ENCODE results near the gene SCD. TPM values are rescaled to one million over a fixed set of nuclear protein-coding genes. Genes with fewer than 3 reads are reported as not detected.

The SCD gene
- polyA plus RNA-seq, 2 donors: 57.6 to 73.1 TPM

DNA sequence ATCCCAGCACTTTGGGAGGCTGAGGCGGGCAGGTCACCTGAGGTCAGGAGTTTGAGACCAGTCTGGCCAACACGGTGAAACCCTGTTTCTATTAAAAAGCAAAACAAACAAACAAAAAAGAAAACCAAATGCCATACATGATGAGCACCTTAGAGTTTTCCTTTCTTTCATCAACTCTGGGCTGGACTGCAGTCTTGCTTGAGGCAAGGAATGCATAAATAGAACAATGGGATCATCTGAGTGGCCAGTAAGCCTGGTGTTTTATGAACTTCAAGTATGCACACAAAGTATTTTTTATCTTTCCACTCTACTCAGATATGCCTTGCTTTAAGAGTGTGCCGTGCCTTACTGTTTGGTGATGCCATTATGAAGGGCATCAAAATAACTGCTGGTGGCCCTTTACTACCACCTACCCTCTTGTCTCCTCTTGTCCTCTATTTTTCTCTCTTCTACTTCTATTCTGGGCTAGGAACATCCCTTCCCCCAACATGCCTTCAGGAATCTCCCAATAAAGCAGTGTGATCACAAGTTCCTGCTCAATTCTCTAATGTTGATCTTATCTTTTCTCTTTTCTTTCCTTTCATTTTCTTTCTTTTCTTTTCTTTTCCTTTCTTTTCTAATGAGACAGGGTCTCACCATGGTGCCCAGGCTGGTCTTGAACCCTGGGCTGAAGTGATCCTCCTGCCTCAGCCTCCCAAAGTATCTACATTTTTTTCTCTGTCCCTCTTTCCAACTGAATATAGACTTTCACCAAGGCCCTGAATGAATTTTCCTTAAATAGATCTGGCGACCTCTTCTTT is 10.2 kb downstream of the SCD start:
- H3K4me1 ChIP-seq (ENCODE audit: control insufficient read depth in 2 of 2, insufficient read depth in 2 of 2, low read length in 1 of 2): peaks cover 0 to 2% of the 10 kb centered on the region in 2 donors
- peaks cover 9 to 15% of the 10 kb centered on the region in 2 donors for H3K36me3 ChIP-seq (ENCODE audit: control insufficient read depth in 2 of 2, insufficient read depth in 2 of 2, low read length in 1 of 2)
- no peak overlapping the region for H3K4me3 ChIP-seq (ENCODE audit: low read depth in 1 of 2, low read length in 2 of 2)
- 89 to 91% methylated on average over 4 of the region's 4 CpGs for WGBS, 2 donors
- H3K27me3 ChIP-seq (ENCODE audit: control insufficient read depth in 1 of 2, insufficient read depth in 2 of 2, low read length in 2 of 2): no peaks in the 10 kb centered on the region
- no peak overlapping the region for H3K27ac ChIP-seq (ENCODE audit: low read depth in 2 of 2, low read length in 1 of 2)
- H3K9me3 ChIP-seq (ENCODE audit: control insufficient read depth in 2 of 2, insufficient read depth in 1 of 2, low read depth in 1 of 2, low read length in 1 of 2): no peaks in the 10 kb centered on the region

DNA sequence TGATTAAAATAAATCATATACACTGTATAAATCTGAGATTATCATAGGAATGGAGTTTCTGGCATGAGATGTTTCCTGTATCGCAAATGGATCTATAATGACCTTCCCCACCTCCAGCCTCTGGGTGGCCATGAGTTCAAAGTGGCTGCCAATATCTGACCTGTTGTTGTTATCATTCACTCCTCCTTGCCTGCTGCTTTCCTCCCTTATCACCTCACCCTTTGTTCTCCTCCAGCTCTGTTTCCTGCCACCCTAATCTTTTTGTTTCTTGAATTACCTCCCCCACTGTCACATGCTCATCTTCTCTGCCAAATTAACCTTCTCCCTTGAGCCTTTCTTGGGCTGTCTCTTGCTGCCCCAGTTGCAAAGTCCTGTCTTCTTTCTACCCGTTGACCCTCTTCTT is 12.0 kb downstream of the SCD start:
- Histone ChIP-seq H3K36me3 (ENCODE audit: control insufficient read depth in 2 of 2, insufficient read depth in 2 of 2, low read length in 1 of 2) (peaks cover 9 to 15% of the 10 kb centered on the region in 2 donors), H3K27ac (ENCODE audit: low read depth in 2 of 2, low read length in 1 of 2) (no peak overlapping the region), H3K4me3 (ENCODE audit: low read depth in 1 of 2, low read length in 2 of 2) (no peak overlapping the region), H3K9me3 (ENCODE audit: control insufficient read depth in 2 of 2, insufficient read depth in 1 of 2, low read depth in 1 of 2, low read length in 1 of 2) (no peaks in the 10 kb centered on the region), H3K27me3 (ENCODE audit: control insufficient read depth in 1 of 2, insufficient read depth in 2 of 2, low read length in 2 of 2) (no peaks in the 10 kb centered on the region), H3K4me1 (ENCODE audit: control insufficient read depth in 2 of 2, insufficient read depth in 2 of 2, low read length in 1 of 2) (peaks cover 0 to 2% of the 10 kb centered on the region in 2 donors)
- 56 to 68% methylated on average over 2 of the region's 2 CpGs for WGBS, 2 donors

GRCh38 chr10:100359529-100360150 is 12.6 kb downstream of the SCD start:
- Histone ChIP-seq H3K9me3 (ENCODE audit: control insufficient read depth in 2 of 2, insufficient read depth in 1 of 2, low read depth in 1 of 2, low read length in 1 of 2) (no peaks in the 10 kb centered on the region), H3K4me3 (ENCODE audit: low read depth in 1 of 2, low read length in 2 of 2) (no peak overlapping the region), H3K36me3 (ENCODE audit: control insufficient read depth in 2 of 2, insufficient read depth in 2 of 2, low read length in 1 of 2) (peaks cover 5 to 15% of the 10 kb centered on the region in 2 donors), H3K27ac (ENCODE audit: low read depth in 2 of 2, low read length in 1 of 2) (no peak overlapping the region), H3K4me1 (ENCODE audit: control insufficient read depth in 2 of 2, insufficient read depth in 2 of 2, low read length in 1 of 2) (peaks cover 0 to 2% of the 10 kb centered on the region in 2 donors), H3K27me3 (ENCODE audit: control insufficient read depth in 1 of 2, insufficient read depth in 2 of 2, low read length in 2 of 2) (no peaks in the 10 kb centered on the region)
- 21 to 24% methylated on average over 3 of the region's 3 CpGs for WGBS, 2 donors

GRCh38 chr10:100360234-100360633 is 13.2 kb downstream of the SCD start:
- Histone ChIP-seq H3K27ac (ENCODE audit: low read depth in 2 of 2, low read length in 1 of 2) (no peak overlapping the region), H3K36me3 (ENCODE audit: control insufficient read depth in 2 of 2, insufficient read depth in 2 of 2, low read length in 1 of 2) (peaks cover 2 to 12% of the 10 kb centered on the region in 2 donors), H3K9me3 (ENCODE audit: control insufficient read depth in 2 of 2, insufficient read depth in 1 of 2, low read depth in 1 of 2, low read length in 1 of 2) (no peaks in the 10 kb centered on the region), H3K4me3 (ENCODE audit: low read depth in 1 of 2, low read length in 2 of 2) (no peak overlapping the region), H3K4me1 (ENCODE audit: control insufficient read depth in 2 of 2, insufficient read depth in 2 of 2, low read length in 1 of 2) (peaks cover 2 to 3% of the 10 kb centered on the region in 2 donors), H3K27me3 (ENCODE audit: control insufficient read depth in 1 of 2, insufficient read depth in 2 of 2, low read length in 2 of 2) (no peaks in the 10 kb centered on the region)
- 63 to 68% methylated on average over 6 of the region's 6 CpGs for WGBS, 2 donors

GRCh38 chr10:100362570-100363496 is 15.8 kb downstream of the SCD start:
- WGBS, 2 donors: 70 to 82% methylated on average over 6 of the region's 6 CpGs
- peaks cover 2 to 3% of the 10 kb centered on the region in 2 donors for H3K4me1 ChIP-seq (ENCODE audit: control insufficient read depth in 2 of 2, insufficient read depth in 2 of 2, low read length in 1 of 2)
- H3K27ac ChIP-seq (ENCODE audit: low read depth in 2 of 2, low read length in 1 of 2): peak overlapping the region in 1 of 2 donors; percentile 24
- no peaks in the 10 kb centered on the region for H3K27me3 ChIP-seq (ENCODE audit: control insufficient read depth in 1 of 2, insufficient read depth in 2 of 2, low read length in 2 of 2)
- no peak overlapping the region for H3K4me3 ChIP-seq (ENCODE audit: low read depth in 1 of 2, low read length in 2 of 2)
- H3K36me3 ChIP-seq (ENCODE audit: control insufficient read depth in 2 of 2, insufficient read depth in 2 of 2, low read length in 1 of 2): peaks cover 0 to 9% of the 10 kb centered on the region in 2 donors
- no peaks in the 10 kb centered on the region for H3K9me3 ChIP-seq (ENCODE audit: control insufficient read depth in 2 of 2, insufficient read depth in 1 of 2, low read depth in 1 of 2, low read length in 1 of 2)

- Histone ChIP-seq H3K36me3 (ENCODE audit: control insufficient read depth in 2 of 2, insufficient read depth in 2 of 2, low read length in 1 of 2) (peaks cover 0 to 9% of the 10 kb centered on the region in 2 donors), H3K27ac (ENCODE audit: low read depth in 2 of 2, low read length in 1 of 2) (peak overlapping the region in 1 of 2 donors; percentile 28), H3K27me3 (ENCODE audit: control insufficient read depth in 1 of 2, insufficient read depth in 2 of 2, low read length in 2 of 2) (no peaks in the 10 kb centered on the region), H3K4me1 (ENCODE audit: control insufficient read depth in 2 of 2, insufficient read depth in 2 of 2, low read length in 1 of 2) (peaks cover 2 to 3% of the 10 kb centered on the region in 2 donors), H3K4me3 (ENCODE audit: low read depth in 1 of 2, low read length in 2 of 2) (no peak overlapping the region), H3K9me3 (ENCODE audit: control insufficient read depth in 2 of 2, insufficient read depth in 1 of 2, low read depth in 1 of 2, low read length in 1 of 2) (no peaks in the 10 kb centered on the region)
- 82 to 85% methylated on average over 3 of the region's 3 CpGs for WGBS, 2 donors
Observed at GRCh38 chr10:100364175-100364574, 17.1 kb downstream of the SCD start.

- Histone ChIP-seq H3K36me3 (ENCODE audit: control insufficient read depth in 2 of 2, insufficient read depth in 2 of 2, low read length in 1 of 2) (peaks cover 0 to 7% of the 10 kb centered on the region in 2 donors), H3K4me1 (ENCODE audit: control insufficient read depth in 2 of 2, insufficient read depth in 2 of 2, low read length in 1 of 2) (peaks cover 2 to 3% of the 10 kb centered on the region in 2 donors), H3K27me3 (ENCODE audit: control insufficient read depth in 1 of 2, insufficient read depth in 2 of 2, low read length in 2 of 2) (no peaks in the 10 kb centered on the region), H3K4me3 (ENCODE audit: low read depth in 1 of 2, low read length in 2 of 2) (no peak overlapping the region), H3K9me3 (ENCODE audit: control insufficient read depth in 2 of 2, insufficient read depth in 1 of 2, low read depth in 1 of 2, low read length in 1 of 2) (no peaks in the 10 kb centered on the region), H3K27ac (ENCODE audit: low read depth in 2 of 2, low read length in 1 of 2) (peak overlapping the region; percentile 4 to 87)
- WGBS, 2 donors: 27 to 38% methylated on average over 7 of the region's 7 CpGs
Observed at GRCh38 chr10:100364735-100365391, 17.8 kb downstream of the SCD start.

DNA sequence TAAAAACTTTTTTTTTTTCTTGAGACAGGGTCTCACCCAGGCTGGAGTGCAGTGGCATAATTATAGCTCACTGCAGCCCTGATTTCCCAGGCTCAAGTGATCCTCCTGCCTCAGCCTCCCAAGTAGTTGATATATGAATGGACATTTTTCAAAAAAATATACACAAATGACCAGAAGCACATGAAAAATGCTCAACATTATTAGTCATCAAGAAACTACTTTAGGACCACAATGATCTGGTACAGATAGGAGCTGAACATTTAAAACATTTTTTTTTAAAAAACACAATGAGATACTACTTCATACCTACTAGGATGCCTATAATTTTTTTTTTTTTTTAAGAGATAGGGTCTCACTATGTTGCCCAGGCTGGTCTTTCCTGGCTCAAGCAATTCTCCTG is 21.7 kb downstream of the SCD start:
- H3K27me3 ChIP-seq (ENCODE audit: control insufficient read depth in 1 of 2, insufficient read depth in 2 of 2, low read length in 2 of 2): no peaks in the 10 kb centered on the region
- H3K36me3 ChIP-seq (ENCODE audit: control insufficient read depth in 2 of 2, insufficient read depth in 2 of 2, low read length in 1 of 2): no peaks in the 10 kb centered on the region
- peaks cover 0 to 8% of the 10 kb centered on the region in 2 donors for H3K4me1 ChIP-seq (ENCODE audit: control insufficient read depth in 2 of 2, insufficient read depth in 2 of 2, low read length in 1 of 2)
- no peak overlapping the region for H3K4me3 ChIP-seq (ENCODE audit: low read depth in 1 of 2, low read length in 2 of 2)
- no peaks in the 10 kb centered on the region for H3K9me3 ChIP-seq (ENCODE audit: control insufficient read depth in 2 of 2, insufficient read depth in 1 of 2, low read depth in 1 of 2, low read length in 1 of 2)
- H3K27ac ChIP-seq (ENCODE audit: low read depth in 2 of 2, low read length in 1 of 2): no peak overlapping the region

Data from esophagus (tissue), 2 donors.